Stimulated activated CD8-positive, alpha-beta memory T cell treated with anti-CD3 and anti-CD28 coated beads, Interleukin-15, amount 100 ng/mL, for 1 hour (primary cell): ENCODE data around the gene RMRP.

Experiments used
- DNase-seq: peaks from one replicate; pipeline ENCODE4 v3.0.0-alpha.2; 2020; ENCODE audit warnings: low read depth

RMRP gene

GRCh38 chr9:35657546-35658136 lies at the start of gene RMRP:
Gene RMRP (minus strand): TSS chr9:35658019.
- DNase-seq, result peak; percentile 72

- no peak for DNase-seq
Observed at GRCh38 chr9:35706951-35707350, 49.1 kb upstream of the RMRP start.

- DNase-seq, result no peak
Observed at GRCh38 chr9:35705836-35706430, 48.1 kb upstream of the RMRP start.

GRCh38 chr9:35705372-35705771 lies 47.6 kb upstream of the RMRP start:
- no peak for DNase-seq

- DNase-seq, result no peak
Observed at GRCh38 chr9:35703906-35704672, 46.3 kb upstream of the RMRP start.

GRCh38 chr9:35702696-35703095 lies 44.9 kb upstream of the RMRP start:
- DNase-seq, result no peak

GRCh38 chr9:35700942-35701341 lies 43.1 kb upstream of the RMRP start:
- DNase-seq, result no peak

GRCh38 chr9:35700031-35700430 lies 42.2 kb upstream of the RMRP start:
- DNase-seq, result no peak

GRCh38 chr9:35698231-35698630 lies 40.4 kb upstream of the RMRP start:
- DNase-seq, result no peak

- no peak for DNase-seq
Observed at GRCh38 chr9:35697486-35697885, 39.7 kb upstream of the RMRP start.

- DNase-seq, result peak; percentile 37
Observed at GRCh38 chr9:35696520-35697215, 38.8 kb upstream of the RMRP start.

GRCh38 chr9:35695943-35696401 lies 38.2 kb upstream of the RMRP start:
- no peak for DNase-seq

GRCh38 chr9:35691757-35692301 lies 34.0 kb upstream of the RMRP start:
- no peak for DNase-seq

- no peak for DNase-seq
Observed at GRCh38 chr9:35691334-35691650, 33.5 kb upstream of the RMRP start.

- DNase-seq, result no peak
Observed at GRCh38 chr9:35690614-35691333, 33.0 kb upstream of the RMRP start.

GRCh38 chr9:35690294-35690613 lies 32.4 kb upstream of the RMRP start:
- DNase-seq, result no peak

GRCh38 chr9:35689542-35690293 lies 31.9 kb upstream of the RMRP start, which contains the start of gene TPM2:
Gene TPM2 (minus strand): TSS chr9:35689925. CDS start chr9:35689817, 108 bp downstream.
- no peak for DNase-seq

GRCh38 chr9:35688558-35689541 lies 31.0 kb upstream of the RMRP start:
- no peak for DNase-seq

GRCh38 chr9:35687972-35688557 lies 30.2 kb upstream of the RMRP start:
- no peak for DNase-seq

- DNase-seq, result no peak
Observed at GRCh38 chr9:35687306-35687705, 29.5 kb upstream of the RMRP start.
